GM12891 (cell line): ENCODE data around the gene CTSW.

Experiments used
- PAX5 ChIP-seq: IDR thresholded peaks from 2 replicates; pipeline ENCODE4 v1.6.1; 2011; ENCODE audit warnings: low read length, moderate library complexity, mild to moderate bottlenecking; ENCODE audit not compliant: insufficient read depth, severe bottlenecking
- POLR2A ChIP-seq: IDR thresholded peaks from 2 replicates; pipeline ENCODE4 v1.6.1; 2011; ENCODE audit warnings: low read depth, low read length, control low read depth
- POLR2AphosphoS5 ChIP-seq: IDR thresholded peaks from 2 replicates; pipeline ENCODE4 v1.6.1; 2011; ENCODE audit warnings: low read depth, low read length, control low read depth
- POU2F2 ChIP-seq: IDR thresholded peaks from 2 replicates; pipeline ENCODE4 v1.6.1; 2011; ENCODE audit warnings: low read depth, mild to moderate bottlenecking, control low read depth, low read length, moderate library complexity
- SPI1 ChIP-seq: IDR thresholded peaks from 2 replicates; pipeline ENCODE4 v1.6.1; 2011; ENCODE audit warnings: low read depth, low read length, control low read depth
- TAF1 ChIP-seq: IDR thresholded peaks from 2 replicates; pipeline ENCODE4 v1.6.1; 2011; ENCODE audit warnings: low read depth, low read length, control low read depth

GRCh38 chr11:65931773-65932557 is 52.3 kb downstream of the CTSW start:
- no peak for TF ChIP-seq POLR2A
- no peak for TF ChIP-seq POLR2AphosphoS5
- no peak for TF ChIP-seq TAF1
- TF ChIP-seq SPI1 = no peak
- TF ChIP-seq PAX5 = no peak
- TF ChIP-seq POU2F2 = no peak
